Measurements from ENCODE around the gene RNF112. TPM values are rescaled to one million over a fixed set of nuclear protein-coding genes. Genes with fewer than 3 reads are reported as not detected.

The RNF112 gene
- total and polyA plus RNA-seq, 2 of the 13 experiments (the other 11 are each of a cell fraction or from before 2014, with no cell fraction given), result 0.05 TPM; not detected in 1

GRCh38 chr17:19377602-19378415, 33.2 kb upstream of the RNF112 start (continued):
- TF ChIP-seq SP140L (CRISPR knock-in tag; IDR thresholded peaks at IDR 0.05; ENCODE audit: borderline replicate concordance) (0 out of 2 replicates have a peak, but pooled peaks have one; percentile 41), ZNF597 (CRISPR knock-in tag; IDR thresholded peaks at IDR 0.05) (no peak), RORA (CRISPR knock-in tag; IDR thresholded peaks at IDR 0.05) (no peak), ETV6 (CRISPR knock-in tag; conservative IDR thresholded peaks at IDR 0.05) (no peak), ZNF276 (CRISPR knock-in tag; IDR thresholded peaks at IDR 0.05; ENCODE audit: low read depth) (peak; percentile 48; the same call in 1 of the 2 replicates), TAF15 (IDR thresholded peaks at IDR 0.05; ENCODE audit: low read depth, low read length, poor library complexity, severe bottlenecking) (no peak), ZFAT (CRISPR knock-in tag; conservative IDR thresholded peaks at IDR 0.05) (0 out of 2 replicates have a peak, but pooled peaks have one; percentile 23), HIVEP1 (CRISPR knock-in tag; IDR thresholded peaks at IDR 0.05) (peak; percentile 38; the same call in 1 of the 2 replicates), HMGXB4 (CRISPR knock-in tag; IDR thresholded peaks at IDR 0.05; ENCODE audit: borderline replicate concordance in 1 of 2, low read depth in 1 of 2) (peak in 1 of 2 experiments; percentile 59; a peak in 2 of 4 replicates), ZSCAN31 (CRISPR knock-in tag; IDR thresholded peaks at IDR 0.05; ENCODE audit: low read depth) (no peak), IKZF5 (CRISPR knock-in tag; IDR thresholded peaks at IDR 0.05) (peak; percentile 38; the same call in 1 of the 2 replicates), CBX2 (IDR thresholded peaks at IDR 0.05; ENCODE audit: low read depth, low read length) (no peak), CBX2 (CRISPR knock-in tag; IDR thresholded peaks at IDR 0.05; ENCODE audit: low read depth) (no peak), ZNF577 (CRISPR knock-in tag; IDR thresholded peaks at IDR 0.05; ENCODE audit: borderline replicate concordance, low read depth) (no peak), ZGPAT (CRISPR knock-in tag; IDR thresholded peaks at IDR 0.05) (peak; percentile 72; the same call in 1 of the 2 replicates), ZNF773 (CRISPR knock-in tag; IDR thresholded peaks at IDR 0.05; ENCODE audit: borderline replicate concordance) (peak; percentile 21; the same call in 1 of the 2 replicates), ZFP1 (CRISPR knock-in tag; IDR thresholded peaks at IDR 0.05) (no peak; the same call in 1 of the 2 replicates), ZNF12 (CRISPR knock-in tag; IDR thresholded peaks at IDR 0.05) (no peak), ZNF619 (CRISPR knock-in tag; IDR thresholded peaks at IDR 0.05) (peak; percentile 41; the same call in 1 of the 2 replicates), ZNF607 (CRISPR knock-in tag; IDR thresholded peaks at IDR 0.05; ENCODE audit: borderline replicate concordance) (peak; percentile 69; the same call in 1 of the 2 replicates), ARNT (IDR thresholded peaks at IDR 0.05) (no peak), SMAD3 (CRISPR knock-in tag; IDR thresholded peaks at IDR 0.05) (peak; percentile 78; the same call in 1 of the 2 replicates)

All from HepG2 (cell line).